HEK293 (cell line): ENCODE data around the gene ZSWIM3.
A peak's percentile ranks its signal among the peaks of the same experiment; 100 is the strongest.

Experiments used
- CTCF ChIA-PET: fragments of 350-600 bp; formaldehyde crosslinking; extraction: SDS; loops from one replicate; lab custom pipeline; 2021; ENCODE audit warnings: antibody characterized with exemption; lab: Yijun Ruan, JAX
- POLR2A ChIA-PET: fragments of 300-600 bp; formaldehyde crosslinking; extraction: SDS; loops from one replicate; lab custom pipeline; 2020; ENCODE audit warnings: antibody characterized with exemption, inconsistent platforms; lab: Yijun Ruan, JAX
- H3K27ac ChIP-seq: fragments of 200-500 bp; sonication (Bioruptor generic); 2 replicates; pipeline ENCODE4 v1.5.1; 2014; ENCODE audit warnings: low read depth, low read length, control low read depth, inconsistent platforms; ENCODE audit errors: extremely low read depth
- H3K36me3 ChIP-seq, 2 experiments: fragments of 200-500 bp in 1 of 2; sonication (Bioruptor generic) in 1 of 2; 1 replicate in 1 of 2; 2 replicates in 1 of 2; pipeline ENCODE4 v1.5.1; 2014 to 2017; ENCODE audit warnings: inconsistent platforms in 2 of 2, low read length in 2 of 2; ENCODE audit not compliant: control insufficient read depth in 2 of 2, insufficient read depth in 1 of 2
- H3K4me1 ChIP-seq: fragments of 200-500 bp; sonication (Bioruptor generic); 2 replicates; pipeline ENCODE4 v1.5.1; 2014; ENCODE audit warnings: mild to moderate bottlenecking, low read length, inconsistent platforms; ENCODE audit not compliant: control insufficient read depth, insufficient read depth
- H3K4me3 ChIP-seq: 2 replicates; pipeline ENCODE4 v1.5.1; 2011; ENCODE audit warnings: low read depth, mild to moderate bottlenecking, control low read depth, low read length, moderate library complexity
- H3K9me3 ChIP-seq: fragments of 200-500 bp; sonication (Bioruptor generic); 2 replicates; pipeline ENCODE4 v1.5.1; 2014; ENCODE audit warnings: low read depth, low read length, inconsistent platforms; ENCODE audit not compliant: control insufficient read depth, insufficient read depth
- ATF2 ChIP-seq: fragments of 450-650 bp; formaldehyde crosslinking; IDR thresholded peaks from 2 replicates; pipeline ENCODE4 v1.5.1; 2016; ENCODE audit warnings: missing biosample characterization, missing genetic modification characterization, low read depth
- KLF1 ChIP-seq: fragments of 450-650 bp; formaldehyde crosslinking; IDR thresholded peaks from 2 replicates; pipeline ENCODE4 v1.5.1; 2016; ENCODE audit warnings: missing biosample characterization, missing genetic modification characterization
- SALL2 ChIP-seq: fragments of 450-650 bp; formaldehyde crosslinking; IDR thresholded peaks from 2 replicates; pipeline ENCODE4 v1.5.0; 2017; ENCODE audit warnings: missing biosample characterization, mild to moderate bottlenecking, missing genetic modification characterization, borderline replicate concordance
- TRIM28 ChIP-seq: IDR thresholded peaks from 2 replicates; pipeline ENCODE4 v1.6.1; 2011; ENCODE audit warnings: low read length, control low read depth, borderline replicate concordance
- TSHZ1 ChIP-seq: fragments of 450-650 bp; formaldehyde crosslinking; IDR thresholded peaks from 2 replicates; pipeline ENCODE4 v1.5.1; 2016; ENCODE audit warnings: missing biosample characterization, missing genetic modification characterization, borderline replicate concordance
- ZBTB8A ChIP-seq: fragments of 450-650 bp; formaldehyde crosslinking; IDR thresholded peaks from 2 replicates; pipeline ENCODE4 v1.5.1; 2016; ENCODE audit warnings: missing biosample characterization, missing genetic modification characterization
- ZFP3 ChIP-seq: fragments of 450-650 bp; formaldehyde crosslinking; IDR thresholded peaks from 2 replicates; pipeline ENCODE4 v1.5.1; 2016; ENCODE audit warnings: low read depth, missing biosample characterization, missing genetic modification characterization
- ZNF112 ChIP-seq: fragments of 450-650 bp; formaldehyde crosslinking; IDR thresholded peaks from 2 replicates; pipeline ENCODE4 v1.5.0; 2017; ENCODE audit warnings: missing biosample characterization, missing genetic modification characterization
- ZNF133 ChIP-seq: fragments of 450-650 bp; formaldehyde crosslinking; IDR thresholded peaks from 2 replicates; pipeline ENCODE4 v1.5.1; 2016; ENCODE audit warnings: missing biosample characterization, missing genetic modification characterization
- ZNF174 ChIP-seq: fragments of 450-650 bp; formaldehyde crosslinking; IDR thresholded peaks from 2 replicates; pipeline ENCODE4 v1.5.0; 2017; ENCODE audit warnings: missing biosample characterization, mild to moderate bottlenecking, missing genetic modification characterization
- ZNF211 ChIP-seq: fragments of 450-650 bp; formaldehyde crosslinking; IDR thresholded peaks from 2 replicates; pipeline ENCODE4 v1.5.1; 2016; ENCODE audit warnings: low read depth, missing biosample characterization, missing genetic modification characterization
- ZNF239 ChIP-seq: fragments of 450-650 bp; formaldehyde crosslinking; IDR thresholded peaks from 2 replicates; pipeline ENCODE4 v1.5.1; 2016; ENCODE audit warnings: missing biosample characterization, missing genetic modification characterization
- ZNF280C ChIP-seq: fragments of 450-650 bp; formaldehyde crosslinking; IDR thresholded peaks from 2 replicates; pipeline ENCODE4 v1.5.1; 2016; ENCODE audit warnings: missing biosample characterization, missing genetic modification characterization
- ZNF362 ChIP-seq: fragments of 450-650 bp; formaldehyde crosslinking; IDR thresholded peaks from 2 replicates; pipeline ENCODE4 v1.5.1; 2016; ENCODE audit warnings: missing biosample characterization, missing genetic modification characterization
- ZNF416 ChIP-seq: fragments of 450-650 bp; formaldehyde crosslinking; IDR thresholded peaks from 2 replicates; pipeline ENCODE4 v1.5.1; 2016; ENCODE audit warnings: missing biosample characterization, missing genetic modification characterization
- ZNF518A ChIP-seq: fragments of 450-650 bp; formaldehyde crosslinking; conservative IDR thresholded peaks from 2 replicates; pipeline ENCODE4 v1.5.1; 2016; ENCODE audit warnings: low read depth, missing biosample characterization, missing genetic modification characterization
- ZNF530 ChIP-seq: fragments of 450-650 bp; formaldehyde crosslinking; IDR thresholded peaks from 2 replicates; pipeline ENCODE4 v1.5.1; 2016; ENCODE audit warnings: low read depth, missing biosample characterization, missing genetic modification characterization
- ZNF585B ChIP-seq: fragments of 450-650 bp; formaldehyde crosslinking; IDR thresholded peaks from 2 replicates; pipeline ENCODE4 v1.5.1; 2016; ENCODE audit warnings: missing biosample characterization, missing genetic modification characterization
- ZNF600 ChIP-seq: fragments of 450-650 bp; formaldehyde crosslinking; IDR thresholded peaks from 2 replicates; pipeline ENCODE4 v1.5.1; 2016; ENCODE audit warnings: missing biosample characterization, missing genetic modification characterization
- ZNF677 ChIP-seq: fragments of 450-650 bp; IDR thresholded peaks from 2 replicates; pipeline ENCODE4 v1.5.0; 2018; ENCODE audit warnings: missing biosample characterization, mild to moderate bottlenecking, missing genetic modification characterization, moderate library complexity
- ZSCAN23 ChIP-seq: fragments of 450-650 bp; formaldehyde crosslinking; IDR thresholded peaks from 2 replicates; pipeline ENCODE4 v1.5.1; 2016; ENCODE audit warnings: missing biosample characterization, missing genetic modification characterization

The ZSWIM3 gene

GRCh38 chr20:45887346-45887715 is 29.9 kb downstream of the ZSWIM3 start, which contains the start of gene SPATA25:
SPATA25 (minus strand) TSS chr20:45887622; CDS start chr20:45887590, 32 bp downstream.
- peaks cover 0 to 45% of the 10 kb centered on the region in 2 experiments; a peak in 2 of 3 replicates for H3K36me3 ChIP-seq
- POLR2A ChIA-PET = no interaction called here
- H3K4me1 ChIP-seq = peaks cover 3% of the 10 kb centered on the region; the same call in 1 of the 2 replicates
- H3K4me3 ChIP-seq = no peak within 1 kb of the TSS
- no peaks in the 10 kb centered on the region for H3K9me3 ChIP-seq
- TF ChIP-seq ZNF239 (tag by site-specific recombination) = no peak
- no peak for TF ChIP-seq ZNF112 (tag by site-specific recombination)
- TF ChIP-seq TRIM28 = no peak
- no peak for TF ChIP-seq ZNF211 (tag by site-specific recombination)
- no peak for TF ChIP-seq ZNF585B (tag by site-specific recombination)
- TF ChIP-seq ZNF677 (tag by site-specific recombination) = no peak
- peak; percentile 34; the same call in 1 of the 2 replicates for TF ChIP-seq ZNF600 (tag by site-specific recombination)
- CTCF ChIA-PET = interaction anchor here (0.6 kb wide), 1 partner anchor 63 kb away, joined by 3 read pairs; no protein-coding TSS in a partner anchor
- H3K27ac ChIP-seq = no peak within 1 kb of the TSS

GRCh38 chr20:45888681-45889080 is 31.3 kb downstream of the ZSWIM3 start:
- Histone ChIP-seq H3K36me3 (peaks cover 0 to 41% of the 10 kb centered on the region in 2 experiments; a peak in 2 of 3 replicates), H3K9me3 (no peaks in the 10 kb centered on the region), H3K4me3 (no peak overlapping the region), H3K4me1 (peaks cover 3% of the 10 kb centered on the region; the same call in 1 of the 2 replicates), H3K27ac (no peak overlapping the region)
- ChIA-PET CTCF (no interaction called here), POLR2A (no interaction called here)
- TF ChIP-seq ZSCAN23 = no peak
- TF ChIP-seq ZNF416 (tag by site-specific recombination) = no peak
- no peak for TF ChIP-seq TSHZ1
- no peak for TF ChIP-seq ZNF362 (tag by site-specific recombination)
- no peak for TF ChIP-seq ATF2 (tag by site-specific recombination)
- no peak for TF ChIP-seq SALL2 (tag by site-specific recombination)
- TF ChIP-seq ZFP3 = no peak
- no peak for TF ChIP-seq ZNF133 (tag by site-specific recombination)
- TF ChIP-seq ZNF518A (tag by site-specific recombination) = no peak
- TF ChIP-seq ZNF280C (tag by site-specific recombination) = no peak
- no peak for TF ChIP-seq ZNF211 (tag by site-specific recombination)
- no peak for TF ChIP-seq ZNF174 (tag by site-specific recombination)
- TF ChIP-seq ZNF530 (tag by site-specific recombination) = no peak
- no peak for TF ChIP-seq KLF1 (tag by site-specific recombination)
- TF ChIP-seq ZBTB8A = no peak
